Neural crest cell (in vitro differentiated cells): ENCODE data around the gene FRK. TPM values are rescaled to one million over a fixed set of nuclear protein-coding genes. Genes with fewer than 3 reads are reported as not detected.

Source experiments
- DNase-seq: peaks from one replicate; pipeline ENCODE4 v3.0.0; 2021; ENCODE audit warnings: low read depth, mixed read lengths, low spot score
- H3K27ac Mint-ChIP-seq: one replicate; pipeline ENCODE4 v1.8.0; 2021; ENCODE audit warnings: mild to moderate bottlenecking, mixed read lengths; ENCODE audit not compliant: unreplicated experiment
- H3K27me3 Mint-ChIP-seq: 2 replicates; pipeline ENCODE4 v1.8.0; 2021; ENCODE audit warnings: low read depth, mild to moderate bottlenecking, mixed read lengths
- H3K36me3 Mint-ChIP-seq: 2 replicates; pipeline ENCODE4 v1.8.0; 2021; ENCODE audit warnings: low read depth, mild to moderate bottlenecking, mixed read lengths
- H3K4me1 Mint-ChIP-seq: 2 replicates; pipeline ENCODE4 v1.8.0; 2021; ENCODE audit warnings: mixed read lengths
- H3K4me3 Mint-ChIP-seq: one replicate; pipeline ENCODE4 v1.8.0; 2021; ENCODE audit warnings: mild to moderate bottlenecking, mixed read lengths
- H3K9me3 Mint-ChIP-seq: 2 replicates; pipeline ENCODE4 v1.8.0; 2021; ENCODE audit warnings: mixed read lengths
- CTCF ChIP-seq: fragments of 200-600 bp; sonication (generic); conservative IDR thresholded peaks from 2 replicates; pipeline ENCODE4 v1.5.0; 2021; ENCODE audit warnings: antibody characterized with exemption, mild to moderate bottlenecking
- total RNA-seq: library from RNA; stranded (reverse); gene quantifications from 2 replicates; pipeline ENCODE4 v1.2.1, GENCODE V29; 2021

Gene FRK
- total RNA-seq, 1 donor from 2014 or later = 0.12 TPM

- Mint-ChIP-seq H3K36me3 (no peaks in the 10 kb centered on the region), H3K4me3 (no peak overlapping the region), H3K27ac (no peak overlapping the region), H3K9me3 (no peaks in the 10 kb centered on the region), H3K27me3 (peaks cover 6% of the 10 kb centered on the region), H3K4me1 (peaks cover 8% of the 10 kb centered on the region)
- no peak for TF ChIP-seq CTCF
- DNase-seq = no peak
Observed at GRCh38 chr6:116012951-116013350, 47.7 kb downstream of the FRK start.

GRCh38 chr6:116012471-116012949 lies 48.2 kb downstream of the FRK start:
- Mint-ChIP-seq H3K27me3 (peaks cover 3% of the 10 kb centered on the region), H3K36me3 (no peaks in the 10 kb centered on the region), H3K4me3 (no peak overlapping the region), H3K9me3 (no peaks in the 10 kb centered on the region), H3K4me1 (peaks cover 8% of the 10 kb centered on the region), H3K27ac (no peak overlapping the region)
- DNase-seq = no peak
- no peak for TF ChIP-seq CTCF

- no peak overlapping the region for H3K27ac Mint-ChIP-seq
- H3K27me3 Mint-ChIP-seq = no peaks in the 10 kb centered on the region
- no peaks in the 10 kb centered on the region for H3K36me3 Mint-ChIP-seq
- peaks cover 8% of the 10 kb centered on the region for H3K4me1 Mint-ChIP-seq
- no peak overlapping the region for H3K4me3 Mint-ChIP-seq
- no peak for DNase-seq
- no peak for TF ChIP-seq CTCF
- no peaks in the 10 kb centered on the region for H3K9me3 Mint-ChIP-seq
Observed at GRCh38 chr6:116011520-116011919, 49.2 kb downstream of the FRK start.

GRCh38 chr6:116010790-116011401 lies 49.8 kb downstream of the FRK start:
- H3K27ac Mint-ChIP-seq = no peak overlapping the region
- H3K4me3 Mint-ChIP-seq = no peak overlapping the region
- peak; percentile 61 for DNase-seq
- peak; percentile 93 for TF ChIP-seq CTCF
- H3K36me3 Mint-ChIP-seq = no peaks in the 10 kb centered on the region
- no peaks in the 10 kb centered on the region for H3K27me3 Mint-ChIP-seq
- no peaks in the 10 kb centered on the region for H3K9me3 Mint-ChIP-seq
- peaks cover 8% of the 10 kb centered on the region for H3K4me1 Mint-ChIP-seq

GRCh38 chr6:116010386-116010785 lies 50.3 kb downstream of the FRK start:
- no peak for DNase-seq
- Mint-ChIP-seq H3K27ac (no peak overlapping the region), H3K27me3 (no peaks in the 10 kb centered on the region), H3K4me1 (peaks cover 8% of the 10 kb centered on the region), H3K4me3 (no peak overlapping the region), H3K36me3 (no peaks in the 10 kb centered on the region), H3K9me3 (no peaks in the 10 kb centered on the region)
- no peak for TF ChIP-seq CTCF
